HepG2 (cell line): ENCODE results near the gene TLN1. TPM values are rescaled to one million over a fixed set of nuclear protein-coding genes. Genes with fewer than 3 reads are reported as not detected.

Experiments
- AKAP8 ChIP-seq: sonication (generic); formaldehyde crosslinking; IDR thresholded peaks from 2 replicates; pipeline ENCODE4 v1.5.1; 2020; ENCODE audit warnings: mild to moderate bottlenecking, missing genetic modification reagents
- LCORL ChIP-seq, 2 experiments: fragments of 450-650 bp in 1 of 2; sonication (generic) in 1 of 2; formaldehyde crosslinking in 1 of 2; IDR thresholded peaks; 2 replicates each; pipeline versions ENCODE4 v1.5.0 to v1.6.1; 2017 to 2020; ENCODE audit warnings: antibody characterized with exemption in 1 of 2, missing genetic modification reagents in 1 of 2
- NR2F6 ChIP-seq, 2 experiments: IDR thresholded peaks; 2 replicates each; pipeline ENCODE4 v1.6.1; 2016; ENCODE audit warnings: antibody characterized with exemption in 1 of 2, mild to moderate bottlenecking in 1 of 2
- RARG ChIP-seq: sonication (generic); formaldehyde crosslinking; IDR thresholded peaks from 2 replicates; pipeline ENCODE4 v1.4.0; 2020; ENCODE audit warnings: low read depth, mild to moderate bottlenecking, missing genetic modification reagents
- ZNF225 ChIP-seq: sonication (generic); formaldehyde crosslinking; IDR thresholded peaks from 2 replicates; pipeline ENCODE4 v1.4.0; 2020; ENCODE audit warnings: mild to moderate bottlenecking, missing genetic modification reagents
- ZNF333 ChIP-seq: sonication (generic); formaldehyde crosslinking; IDR thresholded peaks from 2 replicates; pipeline ENCODE4 v1.4.0; 2020; ENCODE audit warnings: mild to moderate bottlenecking, missing genetic modification reagents, borderline replicate concordance
- ZNF768 ChIP-seq: sonication (generic); formaldehyde crosslinking; IDR thresholded peaks from 2 replicates; pipeline ENCODE4 v1.4.0; 2020; ENCODE audit warnings: missing genetic modification reagents
- ZNF883 ChIP-seq: sonication (generic); formaldehyde crosslinking; IDR thresholded peaks from 2 replicates; pipeline ENCODE4 v1.5.1; 2020; ENCODE audit warnings: mild to moderate bottlenecking, missing genetic modification reagents; ENCODE audit errors: not compliant biosample characterization
- ZNF891 ChIP-seq: sonication (generic); formaldehyde crosslinking; IDR thresholded peaks from 2 replicates; pipeline ENCODE4 v1.5.0; 2020; ENCODE audit warnings: mild to moderate bottlenecking, missing genetic modification reagents
- polyA plus RNA-seq, 8 experiments: library from polyadenylated mRNA; depleted of rRNA in 3 of 8; stranded (reverse) in 7 of 8; unstranded in 1 of 8; fragments of >200 nt; fragmentation: Illumina TruSeq in 4 of 8; extraction: Trizol in 4 of 8; gene quantifications; 2 replicates each; pipeline versions ENCODE4 v1.2.1 to v1.2.3, GENCODE V29; 2011 to 2016; ENCODE audit warnings: low read depth in 4 of 8, missing spikeins in 1 of 8, mixed read lengths in 1 of 8; ENCODE audit not compliant: insufficient read depth in 1 of 8
- total RNA-seq, 5 experiments: library from RNA; depleted of rRNA; stranded (reverse); fragments of >200 nt; fragmentation: Illumina TruSeq; extraction: Trizol; gene quantifications; 2 replicates each; pipeline ENCODE4 v1.2.3, GENCODE V29; 2016; ENCODE audit warnings: low read depth in 1 of 5
- TF ChIP-seq, protein P1 (sequence below): sonication (generic); formaldehyde crosslinking; conservative IDR thresholded peaks from 2 replicates; pipeline ENCODE4 v1.8.0; 2022; ENCODE audit warnings: low read depth, missing genetic modification reagents
- TF ChIP-seq, protein P2 (sequence below): sonication (generic); formaldehyde crosslinking; IDR thresholded peaks from 2 replicates; pipeline ENCODE4 v1.4.0; 2020; ENCODE audit warnings: mild to moderate bottlenecking, missing genetic modification reagents
- TF ChIP-seq, protein P3 (sequence below): sonication (generic); formaldehyde crosslinking; IDR thresholded peaks from 2 replicates; pipeline ENCODE4 v1.4.0; 2020; ENCODE audit warnings: mild to moderate bottlenecking, missing genetic modification reagents
- TF ChIP-seq, protein P4 (sequence below): sonication (generic); formaldehyde crosslinking; IDR thresholded peaks from 2 replicates; pipeline ENCODE4 v1.9.0; 2021; ENCODE audit warnings: missing genetic modification reagents, borderline replicate concordance
- TF ChIP-seq, protein P5 (sequence below): IDR thresholded peaks from 2 replicates; pipeline ENCODE4 v1.6.1; 2016; ENCODE audit warnings: low read depth, control low read depth
- TF ChIP-seq, protein P6 (sequence below), 2 experiments: sonication (generic) in 1 of 2; formaldehyde crosslinking in 1 of 2; IDR thresholded peaks; 2 replicates each; pipeline versions ENCODE4 v1.4.0 to v1.6.1; 2018 to 2020; ENCODE audit warnings: missing genetic modification reagents in 2 of 2, borderline replicate concordance in 1 of 2, low read depth in 1 of 2, mild to moderate bottlenecking in 1 of 2, missing biosample characterization in 1 of 2
- TF ChIP-seq, protein P7 (sequence below): sonication (generic); formaldehyde crosslinking; IDR thresholded peaks from 2 replicates; pipeline ENCODE4 v1.5.1; 2020; ENCODE audit warnings: missing genetic modification reagents, mild to moderate bottlenecking, borderline replicate concordance

The TLN1 gene
- total and polyA plus RNA-seq, 2 of the 13 experiments (the other 11 are each of a cell fraction or from before 2014, with no cell fraction given) = 35.2 to 51.8 TPM

DNA sequence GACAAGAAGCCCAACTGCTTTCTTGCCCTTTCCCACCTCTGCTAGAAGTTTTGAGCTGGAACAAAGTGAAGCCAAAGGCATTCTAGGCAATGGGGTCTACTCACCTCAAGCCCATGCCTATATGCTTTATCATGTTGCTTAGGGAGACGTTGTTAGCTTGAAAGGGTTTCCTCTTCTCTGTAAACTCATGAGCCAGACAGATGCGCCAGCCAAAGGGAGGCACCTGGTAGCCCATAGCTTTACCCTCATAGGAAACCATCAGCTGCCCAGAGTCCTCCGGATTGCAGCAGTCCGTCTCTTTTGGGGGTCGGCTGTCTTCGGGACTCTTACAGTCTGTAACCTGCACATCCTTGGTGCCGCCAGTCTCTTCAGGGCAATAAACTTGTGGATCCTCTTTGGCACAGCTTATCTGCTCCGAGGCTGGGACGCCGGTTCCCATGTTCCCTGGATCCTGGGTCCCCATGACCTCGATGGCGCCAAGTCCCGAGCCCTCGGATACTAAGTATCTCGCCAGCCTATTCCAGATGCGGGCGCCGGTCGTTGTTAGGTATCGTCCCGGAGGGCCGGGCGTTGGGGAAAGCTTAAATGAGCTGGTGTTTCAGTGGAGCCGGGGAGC lies 16.4 kb upstream of the TLN1 start (continued):
- TF ChIP-seq, protein P1, sequence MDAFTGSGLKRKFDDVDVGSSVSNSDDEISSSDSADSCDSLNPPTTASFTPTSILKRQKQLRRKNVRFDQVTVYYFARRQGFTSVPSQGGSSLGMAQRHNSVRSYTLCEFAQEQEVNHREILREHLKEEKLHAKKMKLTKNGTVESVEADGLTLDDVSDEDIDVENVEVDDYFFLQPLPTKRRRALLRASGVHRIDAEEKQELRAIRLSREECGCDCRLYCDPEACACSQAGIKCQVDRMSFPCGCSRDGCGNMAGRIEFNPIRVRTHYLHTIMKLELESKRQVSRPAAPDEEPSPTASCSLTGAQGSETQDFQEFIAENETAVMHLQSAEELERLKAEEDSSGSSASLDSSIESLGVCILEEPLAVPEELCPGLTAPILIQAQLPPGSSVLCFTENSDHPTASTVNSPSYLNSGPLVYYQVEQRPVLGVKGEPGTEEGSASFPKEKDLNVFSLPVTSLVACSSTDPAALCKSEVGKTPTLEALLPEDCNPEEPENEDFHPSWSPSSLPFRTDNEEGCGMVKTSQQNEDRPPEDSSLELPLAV (CRISPR knock-in tag) = no peak
- TF ChIP-seq RARG = no peak
- TF ChIP-seq ZNF883 (CRISPR knock-in tag) = no peak
- TF ChIP-seq, protein P2, sequence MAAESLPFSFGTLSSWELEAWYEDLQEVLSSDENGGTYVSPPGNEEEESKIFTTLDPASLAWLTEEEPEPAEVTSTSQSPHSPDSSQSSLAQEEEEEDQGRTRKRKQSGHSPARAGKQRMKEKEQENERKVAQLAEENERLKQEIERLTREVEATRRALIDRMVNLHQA = no peak
- TF ChIP-seq ZNF891 = no peak
- TF ChIP-seq, protein P3, sequence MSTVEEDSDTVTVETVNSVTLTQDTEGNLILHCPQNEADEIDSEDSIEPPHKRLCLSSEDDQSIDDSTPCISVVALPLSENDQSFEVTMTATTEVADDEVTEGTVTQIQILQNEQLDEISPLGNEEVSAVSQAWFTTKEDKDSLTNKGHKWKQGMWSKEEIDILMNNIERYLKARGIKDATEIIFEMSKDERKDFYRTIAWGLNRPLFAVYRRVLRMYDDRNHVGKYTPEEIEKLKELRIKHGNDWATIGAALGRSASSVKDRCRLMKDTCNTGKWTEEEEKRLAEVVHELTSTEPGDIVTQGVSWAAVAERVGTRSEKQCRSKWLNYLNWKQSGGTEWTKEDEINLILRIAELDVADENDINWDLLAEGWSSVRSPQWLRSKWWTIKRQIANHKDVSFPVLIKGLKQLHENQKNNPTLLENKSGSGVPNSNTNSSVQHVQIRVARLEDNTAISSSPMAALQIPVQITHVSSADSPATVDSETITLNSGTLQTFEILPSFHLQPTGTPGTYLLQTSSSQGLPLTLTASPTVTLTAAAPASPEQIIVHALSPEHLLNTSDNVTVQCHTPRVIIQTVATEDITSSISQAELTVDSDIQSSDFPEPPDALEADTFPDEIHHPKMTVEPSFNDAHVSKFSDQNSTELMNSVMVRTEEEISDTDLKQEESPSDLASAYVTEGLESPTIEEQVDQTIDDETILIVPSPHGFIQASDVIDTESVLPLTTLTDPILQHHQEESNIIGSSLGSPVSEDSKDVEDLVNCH (CRISPR knock-in tag) = no peak
- TF ChIP-seq ZNF333 (CRISPR knock-in tag) = 0 out of 2 replicates have a peak, but pooled peaks have one; percentile 24
- TF ChIP-seq, protein P4, sequence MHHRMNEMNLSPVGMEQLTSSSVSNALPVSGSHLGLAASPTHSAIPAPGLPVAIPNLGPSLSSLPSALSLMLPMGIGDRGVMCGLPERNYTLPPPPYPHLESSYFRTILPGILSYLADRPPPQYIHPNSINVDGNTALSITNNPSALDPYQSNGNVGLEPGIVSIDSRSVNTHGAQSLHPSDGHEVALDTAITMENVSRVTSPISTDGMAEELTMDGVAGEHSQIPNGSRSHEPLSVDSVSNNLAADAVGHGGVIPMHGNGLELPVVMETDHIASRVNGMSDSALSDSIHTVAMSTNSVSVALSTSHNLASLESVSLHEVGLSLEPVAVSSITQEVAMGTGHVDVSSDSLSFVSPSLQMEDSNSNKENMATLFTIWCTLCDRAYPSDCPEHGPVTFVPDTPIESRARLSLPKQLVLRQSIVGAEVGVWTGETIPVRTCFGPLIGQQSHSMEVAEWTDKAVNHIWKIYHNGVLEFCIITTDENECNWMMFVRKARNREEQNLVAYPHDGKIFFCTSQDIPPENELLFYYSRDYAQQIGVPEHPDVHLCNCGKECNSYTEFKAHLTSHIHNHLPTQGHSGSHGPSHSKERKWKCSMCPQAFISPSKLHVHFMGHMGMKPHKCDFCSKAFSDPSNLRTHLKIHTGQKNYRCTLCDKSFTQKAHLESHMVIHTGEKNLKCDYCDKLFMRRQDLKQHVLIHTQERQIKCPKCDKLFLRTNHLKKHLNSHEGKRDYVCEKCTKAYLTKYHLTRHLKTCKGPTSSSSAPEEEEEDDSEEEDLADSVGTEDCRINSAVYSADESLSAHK (CRISPR knock-in tag) = no peak
- TF ChIP-seq, protein P5, sequence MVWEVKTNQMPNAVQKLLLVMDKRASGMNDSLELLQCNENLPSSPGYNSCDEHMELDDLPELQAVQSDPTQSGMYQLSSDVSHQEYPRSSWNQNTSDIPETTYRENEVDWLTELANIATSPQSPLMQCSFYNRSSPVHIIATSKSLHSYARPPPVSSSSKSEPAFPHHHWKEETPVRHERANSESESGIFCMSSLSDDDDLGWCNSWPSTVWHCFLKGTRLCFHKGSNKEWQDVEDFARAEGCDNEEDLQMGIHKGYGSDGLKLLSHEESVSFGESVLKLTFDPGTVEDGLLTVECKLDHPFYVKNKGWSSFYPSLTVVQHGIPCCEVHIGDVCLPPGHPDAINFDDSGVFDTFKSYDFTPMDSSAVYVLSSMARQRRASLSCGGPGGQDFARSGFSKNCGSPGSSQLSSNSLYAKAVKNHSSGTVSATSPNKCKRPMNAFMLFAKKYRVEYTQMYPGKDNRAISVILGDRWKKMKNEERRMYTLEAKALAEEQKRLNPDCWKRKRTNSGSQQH (CRISPR knock-in tag) = no peak
- TF ChIP-seq AKAP8 (CRISPR knock-in tag) = no peak
- TF ChIP-seq, protein P6, sequence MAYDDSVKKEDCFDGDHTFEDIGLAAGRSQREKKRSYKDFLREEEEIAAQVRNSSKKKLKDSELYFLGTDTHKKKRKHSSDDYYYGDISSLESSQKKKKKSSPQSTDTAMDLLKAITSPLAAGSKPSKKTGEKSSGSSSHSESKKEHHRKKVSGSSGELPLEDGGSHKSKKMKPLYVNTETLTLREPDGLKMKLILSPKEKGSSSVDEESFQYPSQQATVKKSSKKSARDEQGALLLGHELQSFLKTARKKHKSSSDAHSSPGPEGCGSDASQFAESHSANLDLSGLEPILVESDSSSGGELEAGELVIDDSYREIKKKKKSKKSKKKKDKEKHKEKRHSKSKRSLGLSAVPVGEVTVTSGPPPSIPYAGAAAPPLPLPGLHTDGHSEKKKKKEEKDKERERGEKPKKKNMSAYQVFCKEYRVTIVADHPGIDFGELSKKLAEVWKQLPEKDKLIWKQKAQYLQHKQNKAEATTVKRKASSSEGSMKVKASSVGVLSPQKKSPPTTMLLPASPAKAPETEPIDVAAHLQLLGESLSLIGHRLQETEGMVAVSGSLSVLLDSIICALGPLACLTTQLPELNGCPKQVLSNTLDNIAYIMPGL (CRISPR knock-in tag; IDR thresholded peaks at IDR 0.05; ENCODE audit: borderline replicate concordance in 1 of 2, low read depth in 1 of 2) = no peak
- TF ChIP-seq, protein P7, sequence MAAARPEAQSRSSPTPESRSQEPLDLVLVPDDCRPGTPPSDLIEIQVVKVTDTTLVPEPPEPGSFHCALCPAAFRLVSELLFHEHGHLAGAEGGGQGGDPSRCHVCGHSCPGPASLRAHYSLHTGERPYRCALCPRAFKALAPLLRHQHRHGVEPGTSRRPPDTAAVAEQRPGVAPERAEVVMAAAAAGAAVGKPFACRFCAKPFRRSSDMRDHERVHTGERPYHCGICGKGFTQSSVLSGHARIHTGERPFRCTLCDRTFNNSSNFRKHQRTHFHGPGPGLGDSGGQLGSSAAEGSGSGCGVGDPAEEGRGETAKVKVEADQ (CRISPR knock-in tag) = peak; percentile 2; the same call in 1 of the 2 replicates
- no peak; the same call in 1 of the 2 replicates for TF ChIP-seq ZNF225 (CRISPR knock-in tag)
- TF ChIP-seq NR2F6 (IDR thresholded peaks at IDR 0.05) = no peak
- TF ChIP-seq NR2F6 (CRISPR knock-in tag; IDR thresholded peaks at IDR 0.05) = peak; percentile 5; the same call in 1 of the 2 replicates
- no peak for TF ChIP-seq LCORL (IDR thresholded peaks at IDR 0.05)
- no peak for TF ChIP-seq LCORL (CRISPR knock-in tag; IDR thresholded peaks at IDR 0.05)
- no peak for TF ChIP-seq ZNF768 (CRISPR knock-in tag)
